Measurements from ENCODE around the gene ENOX1.

ENOX1 gene

GRCh38 chr13:43687038-43687437 is 99.7 kb downstream of the ENOX1 start:
- H3K9me3 ChIP-seq, result no peaks in the 10 kb centered on the region
- H3K36me3 ChIP-seq, result no peaks in the 10 kb centered on the region
- no peaks in the 10 kb centered on the region for H4K20me1 ChIP-seq
- no peak for TF ChIP-seq Cebpa-rat (IDR thresholded peaks at IDR 0.05)
- no peak overlapping the region for H3K4me2 ChIP-seq
- H3K4me1 ChIP-seq, result no peaks in the 10 kb centered on the region
- H3K27ac ChIP-seq, result no peak overlapping the region
- no peak overlapping the region for H3K9ac ChIP-seq
- no peak overlapping the region for H3K4me3 ChIP-seq
- H3K27me3 ChIP-seq, result no peaks in the 10 kb centered on the region

- Histone ChIP-seq H3K9ac (no peak overlapping the region), H3K4me2 (no peak overlapping the region), H3K4me1 (no peaks in the 10 kb centered on the region), H3K36me3 (no peaks in the 10 kb centered on the region), H3K27ac (no peak overlapping the region), H3K27me3 (no peaks in the 10 kb centered on the region), H4K20me1 (no peaks in the 10 kb centered on the region), H3K4me3 (no peak overlapping the region), H3K9me3 (no peaks in the 10 kb centered on the region)
- TF ChIP-seq Cebpa-rat (IDR thresholded peaks at IDR 0.05), result no peak
These were observed 100.2 kb downstream of the ENOX1 start for GRCh38 chr13:43686557-43686956.

GRCh38 chr13:43684963-43685725 is 101.6 kb downstream of the ENOX1 start:
- H3K4me3 ChIP-seq, result no peak overlapping the region
- TF ChIP-seq Cebpa-rat (IDR thresholded peaks at IDR 0.05), result no peak
- H3K27ac ChIP-seq, result no peak overlapping the region
- no peak overlapping the region for H3K4me2 ChIP-seq
- no peaks in the 10 kb centered on the region for H4K20me1 ChIP-seq
- H3K9ac ChIP-seq, result no peak overlapping the region
- no peaks in the 10 kb centered on the region for H3K27me3 ChIP-seq
- no peaks in the 10 kb centered on the region for H3K4me1 ChIP-seq
- H3K9me3 ChIP-seq, result no peaks in the 10 kb centered on the region
- H3K36me3 ChIP-seq, result no peaks in the 10 kb centered on the region

- Histone ChIP-seq H3K4me3 (no peak overlapping the region), H4K20me1 (no peaks in the 10 kb centered on the region), H3K4me2 (no peak overlapping the region), H3K27me3 (no peaks in the 10 kb centered on the region), H3K9me3 (no peaks in the 10 kb centered on the region), H3K27ac (no peak overlapping the region), H3K9ac (no peak overlapping the region), H3K4me1 (no peaks in the 10 kb centered on the region), H3K36me3 (no peaks in the 10 kb centered on the region)
- no peak for TF ChIP-seq Cebpa-rat (IDR thresholded peaks at IDR 0.05)
These were observed 104.1 kb downstream of the ENOX1 start for GRCh38 chr13:43682701-43683100.

GRCh38 chr13:43676320-43676719 is 110.5 kb downstream of the ENOX1 start:
- no peak overlapping the region for H3K27ac ChIP-seq
- no peaks in the 10 kb centered on the region for H3K9me3 ChIP-seq
- no peak overlapping the region for H3K4me3 ChIP-seq
- H3K9ac ChIP-seq, result no peak overlapping the region
- TF ChIP-seq Cebpa-rat (IDR thresholded peaks at IDR 0.05), result no peak
- no peaks in the 10 kb centered on the region for H3K4me1 ChIP-seq
- H3K36me3 ChIP-seq, result no peaks in the 10 kb centered on the region
- no peaks in the 10 kb centered on the region for H3K27me3 ChIP-seq
- no peak overlapping the region for H3K4me2 ChIP-seq
- no peaks in the 10 kb centered on the region for H4K20me1 ChIP-seq

- Histone ChIP-seq H3K27ac (no peak overlapping the region), H3K9ac (no peak overlapping the region), H3K4me2 (no peak overlapping the region), H3K36me3 (no peaks in the 10 kb centered on the region), H3K27me3 (no peaks in the 10 kb centered on the region), H4K20me1 (no peaks in the 10 kb centered on the region), H3K4me3 (no peak overlapping the region), H3K9me3 (no peaks in the 10 kb centered on the region), H3K4me1 (no peaks in the 10 kb centered on the region)
- TF ChIP-seq Cebpa-rat (IDR thresholded peaks at IDR 0.05), result no peak
These were observed 111.2 kb downstream of the ENOX1 start for GRCh38 chr13:43675577-43675976.

GRCh38 chr13:43669964-43670363 is 116.8 kb downstream of the ENOX1 start:
- no peaks in the 10 kb centered on the region for H4K20me1 ChIP-seq
- no peak overlapping the region for H3K9ac ChIP-seq
- H3K4me1 ChIP-seq, result no peaks in the 10 kb centered on the region
- TF ChIP-seq Cebpa-rat (IDR thresholded peaks at IDR 0.05), result no peak
- no peak overlapping the region for H3K27ac ChIP-seq
- no peaks in the 10 kb centered on the region for H3K9me3 ChIP-seq
- H3K4me2 ChIP-seq, result no peak overlapping the region
- H3K4me3 ChIP-seq, result no peak overlapping the region
- H3K36me3 ChIP-seq, result no peaks in the 10 kb centered on the region
- H3K27me3 ChIP-seq, result no peaks in the 10 kb centered on the region

- Histone ChIP-seq H3K36me3 (no peaks in the 10 kb centered on the region), H3K9ac (no peak overlapping the region), H3K9me3 (no peaks in the 10 kb centered on the region), H3K27ac (no peak overlapping the region), H3K4me2 (no peak overlapping the region), H3K4me1 (no peaks in the 10 kb centered on the region), H3K4me3 (no peak overlapping the region), H3K27me3 (no peaks in the 10 kb centered on the region), H4K20me1 (no peaks in the 10 kb centered on the region)
- no peak for TF ChIP-seq Cebpa-rat (IDR thresholded peaks at IDR 0.05)
These were observed 117.7 kb downstream of the ENOX1 start for GRCh38 chr13:43669101-43669500.

GRCh38 chr13:43666403-43666802 is 120.4 kb downstream of the ENOX1 start:
- Histone ChIP-seq H3K9ac (no peak overlapping the region), H4K20me1 (no peaks in the 10 kb centered on the region), H3K4me2 (no peak overlapping the region), H3K36me3 (no peaks in the 10 kb centered on the region), H3K9me3 (no peaks in the 10 kb centered on the region), H3K4me1 (no peaks in the 10 kb centered on the region), H3K27ac (no peak overlapping the region), H3K4me3 (no peak overlapping the region), H3K27me3 (no peaks in the 10 kb centered on the region)
- no peak for TF ChIP-seq Cebpa-rat (IDR thresholded peaks at IDR 0.05)

GRCh38 chr13:43665388-43665787 is 121.4 kb downstream of the ENOX1 start:
- Histone ChIP-seq H3K4me2 (no peak overlapping the region), H3K9ac (no peak overlapping the region), H3K27me3 (no peaks in the 10 kb centered on the region), H3K4me3 (no peak overlapping the region), H3K4me1 (no peaks in the 10 kb centered on the region), H3K27ac (no peak overlapping the region), H3K36me3 (no peaks in the 10 kb centered on the region), H3K9me3 (no peaks in the 10 kb centered on the region), H4K20me1 (no peaks in the 10 kb centered on the region)
- no peak for TF ChIP-seq Cebpa-rat (IDR thresholded peaks at IDR 0.05)
